NCI-H1694 (cell line): ENCODE measurements around the gene FARSA.
"Not testable (repeated sequence)": the region's sequence is repeated elsewhere in the genome, so short reads cannot be mapped to it uniquely, and the experiment has no call there.

Source experiments
- DNase-seq: peaks from one replicate; lab custom pipeline; 2025; lab: John Stamatoyannopoulos, UW

FARSA gene

GRCh38 chr19:12953799-12954611 is 20.5 kb upstream of the FARSA start:
- DNase-seq = peak; percentile 85

DNA sequence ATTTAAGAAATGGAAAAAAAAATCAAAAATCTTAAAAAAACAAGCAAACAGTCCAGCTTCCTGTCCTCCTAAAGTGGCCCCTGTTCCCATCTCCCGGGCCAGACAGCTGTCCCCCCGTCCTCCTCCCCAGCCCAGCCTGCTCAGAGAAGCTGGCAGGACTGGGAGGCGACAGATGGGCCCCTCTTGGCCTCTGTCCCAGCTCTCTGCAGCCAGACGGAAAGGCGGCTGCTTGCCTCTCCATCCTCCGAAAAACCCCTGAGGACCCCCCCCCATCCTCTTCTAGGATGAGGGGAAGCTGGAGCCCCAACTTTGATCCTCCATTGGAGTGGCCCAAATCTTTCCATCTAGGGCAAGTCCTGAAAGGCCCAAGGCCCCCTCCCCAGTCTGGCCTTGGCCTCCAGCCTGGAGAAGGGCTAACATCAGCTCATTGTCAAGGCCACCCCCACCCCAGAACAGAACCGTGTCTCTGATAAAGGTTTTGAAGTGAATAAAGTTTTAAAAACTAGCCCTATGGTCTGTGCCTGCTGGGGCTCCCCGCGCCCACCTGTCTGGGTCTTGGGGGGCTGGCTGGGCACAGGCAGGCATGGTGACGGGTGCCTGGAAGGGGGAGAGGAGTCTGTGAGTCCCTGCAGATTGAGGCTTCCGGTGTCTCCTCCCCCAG is 19.8 kb upstream of the FARSA start:
- peak; percentile 83 for DNase-seq

- DNase-seq = no peak
These were observed 19.1 kb upstream of the FARSA start for GRCh38 chr19:12952488-12953137.

DNA sequence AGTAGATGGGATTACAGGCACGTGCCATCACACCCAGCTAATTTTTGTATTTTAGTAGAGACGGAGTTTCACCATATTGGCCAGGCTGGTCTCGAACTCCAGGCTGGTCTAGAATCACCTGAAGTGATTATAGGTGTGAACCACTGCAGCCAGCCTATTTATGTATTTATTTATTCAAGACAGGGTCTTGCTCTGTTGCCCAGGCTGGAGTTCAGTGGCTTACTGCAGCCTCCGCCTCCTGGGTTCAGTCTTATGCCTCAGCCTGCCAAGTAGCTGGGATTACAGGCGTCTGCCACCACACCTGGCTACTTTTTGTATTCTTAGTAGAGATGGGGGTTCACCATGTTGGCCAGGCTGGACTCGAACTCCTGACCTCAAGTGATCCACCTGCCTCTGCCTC is 18.5 kb upstream of the FARSA start:
- not testable (repeated sequence) for DNase-seq

DNA sequence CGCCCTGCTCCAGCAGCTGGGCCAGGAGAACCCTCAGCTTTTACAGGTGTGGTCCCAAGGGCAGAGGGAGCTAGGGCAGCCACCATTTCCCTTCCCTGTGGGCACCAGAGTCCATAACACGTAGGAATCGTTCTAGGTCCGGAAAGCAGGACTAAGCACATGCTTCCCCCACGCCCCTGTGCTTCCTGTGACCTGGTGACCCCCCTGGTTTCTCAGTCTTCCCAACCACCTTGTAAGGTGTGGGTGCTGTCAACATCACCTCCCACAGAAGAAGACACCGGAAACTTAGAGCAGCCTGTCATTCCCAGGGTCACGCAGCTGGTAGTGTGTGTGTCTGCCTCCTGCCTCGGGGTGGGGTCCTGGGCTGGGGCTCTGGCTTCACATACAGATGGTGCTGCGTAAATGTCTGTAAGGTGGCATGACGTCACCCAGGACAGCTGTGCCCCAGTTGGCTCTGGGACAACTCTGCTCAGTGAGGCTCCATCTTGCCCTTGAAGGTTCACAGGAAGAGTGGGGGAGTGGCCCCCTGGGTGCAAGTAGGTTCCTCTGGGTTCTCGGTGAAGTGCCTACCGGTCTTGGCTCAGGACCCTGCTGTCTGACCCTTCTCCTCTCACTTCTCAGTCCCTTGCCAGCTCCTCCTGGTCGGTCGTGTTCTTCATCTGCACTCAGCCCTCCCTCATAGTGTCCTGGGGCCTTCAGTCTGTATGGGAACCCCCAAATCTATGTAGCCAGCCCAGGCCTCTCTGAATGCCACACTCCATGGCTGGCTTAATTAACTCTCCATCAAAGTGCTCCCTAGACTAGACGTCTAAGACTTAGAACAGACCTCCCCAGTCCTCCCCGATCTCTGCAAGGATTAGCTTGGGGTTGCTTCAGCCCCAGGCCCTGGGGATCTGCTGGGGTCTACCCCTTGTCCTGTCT is 16.1 kb upstream of the FARSA start:
- DNase-seq = no peak

DNA sequence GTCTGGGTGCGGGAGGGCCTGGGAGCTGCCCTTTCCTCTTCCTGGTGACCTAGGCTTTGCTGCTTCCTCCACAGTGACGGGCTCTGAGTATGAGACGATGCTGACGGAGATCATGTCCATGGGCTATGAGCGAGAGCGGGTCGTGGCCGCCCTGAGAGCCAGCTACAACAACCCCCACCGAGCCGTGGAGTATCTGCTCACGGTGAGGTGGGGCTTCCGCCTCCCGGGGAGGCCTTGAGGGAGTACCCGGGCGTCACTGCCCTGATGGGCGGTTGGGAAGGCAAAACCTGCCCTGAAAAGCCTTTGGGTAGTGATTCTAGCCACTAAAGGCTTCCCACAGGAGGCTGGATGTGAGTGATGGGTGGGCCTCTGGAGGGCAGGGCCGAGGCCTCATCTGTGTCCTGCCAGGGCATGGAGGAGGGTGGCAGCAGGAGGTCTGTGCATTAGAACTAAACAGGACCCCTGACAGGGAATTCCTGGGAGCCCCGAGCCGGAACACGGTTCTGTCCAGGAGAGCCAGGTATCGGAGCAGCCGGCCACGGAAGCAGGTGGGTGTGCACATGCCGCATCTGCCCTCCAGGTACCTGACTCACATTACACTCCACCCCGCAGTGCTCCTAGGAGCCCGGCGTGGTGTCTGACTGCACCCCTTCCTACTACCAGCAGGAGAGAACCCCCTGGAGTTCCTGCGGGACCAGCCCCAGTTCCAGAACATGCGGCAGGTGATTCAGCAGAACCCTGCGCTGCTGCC is 15.3 kb upstream of the FARSA start:
- no peak for DNase-seq

DNA sequence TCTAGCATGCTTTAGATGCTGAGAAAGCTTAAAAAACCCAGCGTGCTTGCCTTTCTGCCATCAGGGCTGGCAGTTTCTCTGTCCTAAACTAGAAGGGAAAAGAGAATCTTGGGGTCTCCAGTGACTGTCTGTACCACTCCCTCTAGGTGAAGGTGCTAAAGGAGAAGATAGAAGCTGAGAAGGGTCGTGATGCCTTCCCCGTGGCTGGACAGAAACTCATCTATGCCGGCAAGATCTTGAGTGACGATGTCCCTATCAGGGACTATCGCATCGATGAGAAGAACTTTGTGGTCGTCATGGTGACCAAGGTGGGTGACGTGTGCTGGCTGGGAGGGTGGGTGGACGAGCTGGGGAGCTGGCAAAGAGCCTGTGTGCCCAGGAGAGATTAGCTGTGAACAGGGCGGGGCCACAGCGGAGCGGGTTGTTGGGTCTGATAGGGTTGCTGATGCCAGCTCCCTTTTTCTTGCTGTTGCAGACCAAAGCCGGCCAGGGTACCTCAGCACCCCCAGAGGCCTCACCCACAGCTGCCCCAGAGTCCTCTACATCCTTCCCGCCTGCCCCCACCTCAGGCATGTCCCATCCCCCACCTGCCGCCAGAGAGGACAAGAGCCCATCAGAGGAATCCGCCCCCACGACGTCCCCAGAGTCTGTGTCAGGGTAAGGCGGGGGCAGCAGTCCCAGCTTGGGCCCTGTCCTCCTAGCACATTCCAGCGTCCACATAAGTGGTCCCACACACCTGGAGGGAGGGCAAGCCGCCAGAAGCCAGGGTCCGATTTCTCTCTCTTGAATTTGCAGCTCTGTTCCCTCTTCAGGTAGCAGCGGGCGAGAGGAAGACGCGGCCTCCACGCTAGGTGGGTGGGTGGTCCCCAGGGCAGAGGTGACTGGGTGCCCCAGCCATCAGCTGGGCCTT is 14.4 kb upstream of the FARSA start:
- no peak for DNase-seq

DNA sequence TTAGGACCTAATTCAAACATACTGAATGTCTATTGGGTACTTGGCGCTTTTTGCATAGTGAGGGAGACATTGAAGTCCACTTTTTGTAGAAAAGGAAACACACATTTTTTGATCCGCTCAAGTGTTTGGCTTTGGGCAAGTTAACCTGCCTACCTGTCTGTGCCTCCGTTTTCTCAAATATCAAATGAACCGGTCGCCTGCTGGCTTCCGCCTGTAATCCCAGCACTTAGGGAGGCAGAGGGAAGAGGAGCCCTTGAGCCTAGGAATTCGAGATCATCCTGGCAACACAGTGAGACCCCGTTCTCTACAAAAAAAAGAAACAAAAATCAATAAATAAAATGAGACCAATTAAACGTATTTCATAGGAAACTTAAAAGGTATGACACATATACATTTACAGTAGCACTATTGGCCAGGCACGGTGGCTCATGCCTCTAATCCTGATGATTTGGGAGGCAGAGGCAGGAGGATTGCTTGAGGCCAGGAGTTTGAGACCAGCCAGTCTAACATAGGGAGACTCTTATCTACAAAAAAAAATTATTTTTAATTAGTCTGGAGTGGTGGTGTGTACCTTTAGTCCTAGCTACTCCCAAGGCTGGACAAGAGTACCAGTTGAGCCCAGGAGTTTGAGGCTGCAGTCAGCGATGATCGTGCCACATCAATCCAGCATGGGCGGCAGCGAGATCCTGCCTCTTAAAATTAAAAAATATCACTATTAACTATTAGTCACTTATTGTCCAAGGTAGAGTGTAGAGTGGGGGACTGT is 13.4 kb upstream of the FARSA start:
- no peak for DNase-seq

GRCh38 chr19:12946092-12946721 is 12.7 kb upstream of the FARSA start:
- no peak for DNase-seq

- peak; percentile 81 for DNase-seq
These were observed 12.1 kb upstream of the FARSA start, which contains the start of gene RAD23A for GRCh38 chr19:12945479-12946091. TSS of gene RAD23A (plus strand) at chr19:12945862. CDS start at chr19:12945949, 87 bp downstream.

DNA sequence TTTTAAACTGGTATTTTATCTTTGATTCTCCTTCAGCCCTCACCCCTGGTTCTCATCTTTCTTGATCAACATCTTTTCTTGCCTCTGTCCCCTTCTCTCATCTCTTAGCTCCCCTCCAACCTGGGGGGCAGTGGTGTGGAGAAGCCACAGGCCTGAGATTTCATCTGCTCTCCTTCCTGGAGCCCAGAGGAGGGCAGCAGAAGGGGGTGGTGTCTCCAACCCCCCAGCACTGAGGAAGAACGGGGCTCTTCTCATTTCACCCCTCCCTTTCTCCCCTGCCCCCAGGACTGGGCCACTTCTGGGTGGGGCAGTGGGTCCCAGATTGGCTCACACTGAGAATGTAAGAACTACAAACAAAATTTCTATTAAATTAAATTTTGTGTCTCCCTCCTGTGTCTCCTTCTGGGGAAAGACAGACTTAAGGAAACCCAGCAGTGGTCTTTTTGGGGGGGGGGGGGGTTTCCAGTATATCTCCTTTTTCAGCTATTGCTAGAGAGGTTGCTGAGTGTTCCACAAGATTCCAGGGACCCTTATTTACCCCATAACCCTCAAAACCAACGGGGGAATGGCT is 10.7 kb upstream of the FARSA start:
- no peak for DNase-seq

DNA sequence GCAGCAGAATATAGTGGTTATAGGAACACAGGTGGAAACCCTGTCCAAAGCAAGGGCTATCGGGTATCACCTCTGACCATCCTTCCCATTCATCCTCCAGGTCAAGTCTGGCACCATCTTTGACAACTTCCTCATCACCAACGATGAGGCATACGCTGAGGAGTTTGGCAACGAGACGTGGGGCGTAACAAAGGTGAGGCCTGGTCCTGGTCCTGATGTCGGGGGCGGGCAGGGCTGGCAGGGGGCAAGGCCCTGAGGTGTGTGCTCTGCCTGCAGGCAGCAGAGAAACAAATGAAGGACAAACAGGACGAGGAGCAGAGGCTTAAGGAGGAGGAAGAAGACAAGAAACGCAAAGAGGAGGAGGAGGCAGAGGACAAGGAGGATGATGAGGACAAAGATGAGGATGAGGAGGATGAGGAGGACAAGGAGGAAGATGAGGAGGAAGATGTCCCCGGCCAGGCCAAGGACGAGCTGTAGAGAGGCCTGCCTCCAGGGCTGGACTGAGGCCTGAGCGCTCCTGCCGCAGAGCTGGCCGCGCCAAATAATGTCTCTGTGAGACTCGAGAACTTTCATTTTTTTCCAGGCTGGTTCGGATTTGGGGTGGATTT is 10.0 kb upstream of the FARSA start:
- no peak for DNase-seq

DNA sequence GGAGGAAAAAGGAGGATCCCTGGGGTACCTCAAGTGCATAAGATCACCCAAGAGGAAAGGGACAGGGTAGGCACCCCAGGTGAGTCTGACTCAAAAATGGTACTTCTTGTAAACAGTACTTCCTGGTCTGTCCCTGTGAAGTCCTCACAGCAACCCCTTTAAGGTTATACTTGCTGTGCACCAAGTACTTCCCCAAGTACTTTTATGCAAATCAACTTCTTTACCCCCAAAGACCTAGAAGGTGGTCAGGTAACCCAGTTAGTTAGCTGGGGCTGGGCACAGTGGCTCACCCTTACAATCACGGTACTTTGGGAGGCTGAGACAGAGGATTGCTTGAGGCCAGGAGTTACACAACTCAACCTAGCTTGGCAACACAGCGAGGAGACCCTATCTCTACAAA is 7.4 kb upstream of the FARSA start:
- DNase-seq = no peak

DNA sequence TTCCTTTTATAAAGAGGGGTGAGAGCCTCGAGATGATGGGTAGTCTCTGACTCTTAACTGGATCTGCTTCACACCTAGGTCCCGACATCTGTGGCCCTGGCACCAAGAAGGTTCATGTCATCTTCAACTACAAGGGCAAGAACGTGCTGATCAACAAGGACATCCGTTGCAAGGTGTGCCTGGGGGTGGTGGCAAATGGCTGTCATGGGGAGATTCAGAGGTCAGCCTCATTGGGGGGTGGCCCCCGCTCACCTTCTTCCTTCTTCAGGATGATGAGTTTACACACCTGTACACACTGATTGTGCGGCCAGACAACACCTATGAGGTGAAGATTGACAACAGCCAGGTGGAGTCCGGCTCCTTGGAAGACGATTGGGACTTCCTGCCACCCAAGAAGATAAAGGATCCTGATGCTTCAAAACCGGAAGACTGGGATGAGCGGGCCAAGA is 6.5 kb upstream of the FARSA start:
- no peak for DNase-seq

DNA sequence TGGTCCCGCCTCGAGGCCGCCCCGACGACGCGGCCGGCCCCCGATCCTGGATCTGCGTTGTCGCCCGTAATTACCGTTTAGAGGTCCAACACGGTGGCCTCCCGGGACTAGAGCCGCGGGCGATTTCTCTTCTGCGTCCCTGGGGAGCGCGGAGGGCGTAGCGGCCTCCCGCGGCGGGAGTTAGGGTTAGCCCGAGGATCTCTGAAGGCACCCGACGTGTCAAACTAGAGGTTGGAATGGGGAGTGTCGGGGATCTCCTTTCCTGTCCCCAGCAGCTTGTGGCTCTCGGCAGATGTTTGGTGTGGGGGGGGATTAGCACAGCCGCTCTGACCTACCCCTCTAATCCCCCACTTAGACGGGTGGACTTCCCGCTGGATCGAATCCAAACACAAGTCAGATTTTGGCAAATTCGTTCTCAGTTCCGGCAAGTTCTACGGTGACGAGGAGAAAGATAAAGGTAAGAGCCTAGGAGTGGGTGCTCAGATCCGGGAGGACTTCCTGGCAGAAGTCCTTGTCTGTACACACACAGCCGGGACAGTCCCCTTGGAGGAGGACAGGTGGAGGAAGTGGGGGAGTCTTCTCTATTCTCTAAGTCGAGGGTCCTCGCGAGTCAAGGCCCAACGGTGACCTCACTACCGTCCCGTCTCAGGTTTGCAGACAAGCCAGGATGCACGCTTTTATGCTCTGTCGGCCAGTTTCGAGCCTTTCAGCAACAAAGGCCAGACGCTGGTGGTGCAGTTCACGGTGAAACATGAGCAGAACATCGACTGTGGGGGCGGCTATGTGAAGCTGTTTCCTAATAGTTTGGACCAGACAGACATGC is 5.5 kb upstream of the FARSA start:
- no peak for DNase-seq

DNA sequence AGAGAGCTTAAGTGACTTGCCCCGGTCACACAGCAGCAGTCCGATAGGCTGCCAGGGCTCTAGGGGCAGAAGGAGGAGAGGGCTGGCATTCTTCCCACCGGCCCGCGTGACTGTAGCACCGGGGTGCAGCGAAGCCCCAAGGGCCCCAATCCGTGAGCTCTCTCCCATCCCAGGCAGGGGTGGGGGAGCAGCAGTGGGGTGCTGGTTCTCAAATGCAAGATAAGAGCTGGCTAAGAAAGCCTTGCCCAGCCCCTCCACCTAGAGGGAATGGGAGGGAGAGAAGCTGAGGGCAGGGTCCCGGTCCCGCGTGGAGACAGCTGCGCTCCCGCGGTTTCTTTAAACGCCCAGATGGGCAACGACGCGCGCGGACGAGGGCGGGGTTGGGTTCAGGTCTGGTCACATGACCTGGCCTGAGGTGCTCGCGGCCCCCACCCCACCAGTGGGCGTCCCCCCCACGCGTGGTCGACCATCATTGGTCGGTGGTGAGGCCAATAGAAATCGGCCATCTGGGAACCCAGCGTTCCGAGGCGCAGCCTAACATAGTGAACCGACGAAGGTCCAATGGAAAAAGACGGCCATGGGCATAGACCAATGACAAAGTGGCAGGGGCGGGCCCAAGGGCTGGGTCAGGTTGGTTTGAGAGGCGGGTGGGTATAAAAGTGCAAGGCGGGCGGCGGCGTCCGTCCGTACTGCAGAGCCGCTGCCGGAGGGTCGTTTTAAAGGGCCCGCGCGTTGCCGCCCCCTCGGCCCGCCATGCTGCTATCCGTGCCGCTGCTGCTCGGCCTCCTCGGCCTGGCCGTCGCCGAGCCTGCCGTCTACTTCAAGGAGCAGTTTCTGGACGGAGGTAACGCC is 4.6 kb upstream of the FARSA start, which contains the start of gene CALR:
CALR (plus strand) TSS at position 683 of the 852 bp plus-strand sequence; CDS start at position 754, 71 bp downstream.
- DNase-seq = peak; percentile 98
